Ammon's horn (tissue), 1 donor: ENCODE data around the gene MAP3K15.

Source experiments
- DNase-seq: peaks from one replicate; pipeline ENCODE4 v3.0.0-alpha.2; 2016; ENCODE audit warnings: low spot score

The MAP3K15 gene

GRCh38 chrX:19344661-19345060 is 170.6 kb downstream of the MAP3K15 start:
- DNase-seq: no peak

GRCh38 chrX:19343535-19344408 is 171.5 kb downstream of the MAP3K15 start, which contains the start of gene PDHA1:
Gene PDHA1, plus strand, starts transcription at chrX:19343927. Its CDS starts 111 bp downstream, at chrX:19344038.
- DNase-seq: peak; percentile 95

- no peak for DNase-seq
Measured at GRCh38 chrX:19343085-19343534, 172.2 kb downstream of the MAP3K15 start.

GRCh38 chrX:19342331-19342906 is 172.9 kb downstream of the MAP3K15 start:
- no peak for DNase-seq

GRCh38 chrX:19334945-19335626 is 180.2 kb downstream of the MAP3K15 start:
- no peak for DNase-seq

- DNase-seq: peak; percentile 48
Measured at GRCh38 chrX:19332983-19333382, 182.3 kb downstream of the MAP3K15 start.

GRCh38 chrX:19331831-19332230 is 183.5 kb downstream of the MAP3K15 start:
- no peak for DNase-seq

- no peak for DNase-seq
Measured at GRCh38 chrX:19326567-19326966, 188.7 kb downstream of the MAP3K15 start.
